K562 (cell line): ENCODE measurements around the gene VPS37B. TPM values are rescaled to one million over a fixed set of nuclear protein-coding genes. Genes with fewer than 3 reads are reported as not detected.

Source experiments
- CEBPB ChIP-seq: fragments of 450-650 bp; IDR thresholded peaks from 2 replicates; pipeline ENCODE4 v1.6.1; 2016; ENCODE audit warnings: missing genetic modification characterization, missing compliant biosample characterization
- CEBPG ChIP-seq, 3 experiments: fragments of 200-800 bp in 1 of 3; sonication (Bioruptor generic) in 1 of 3; sonication (generic) in 1 of 3; formaldehyde crosslinking in 1 of 3; IDR thresholded peaks in 2 of 3; conservative IDR thresholded peaks in 1 of 3; 2 replicates each; pipeline versions ENCODE4 v1.6.1 to v1.8.0; 2016 to 2022; ENCODE audit warnings: missing compliant biosample characterization in 2 of 3, missing genetic modification characterization in 2 of 3, mild to moderate bottlenecking in 1 of 3, missing genetic modification reagents in 1 of 3
- DNMT1 ChIP-seq: fragments of 450-650 bp; IDR thresholded peaks from 2 replicates; pipeline ENCODE4 v1.6.1; 2016; ENCODE audit warnings: antibody characterized with exemption, mild to moderate bottlenecking
- E2F1 ChIP-seq: sonication (generic); formaldehyde crosslinking; IDR thresholded peaks from 2 replicates; pipeline ENCODE4 v1.8.1; 2023; ENCODE audit warnings: mild to moderate bottlenecking, missing genetic modification reagents, moderate library complexity
- FOXK1 ChIP-seq: sonication (generic); formaldehyde crosslinking; IDR thresholded peaks from 2 replicates; pipeline ENCODE4 v1.8.0; 2022; ENCODE audit warnings: missing genetic modification reagents, mild to moderate bottlenecking, borderline replicate concordance
- HMBOX1 ChIP-seq: sonication (generic); IDR thresholded peaks from 2 replicates; pipeline ENCODE4 v1.6.1; 2016
- NKRF ChIP-seq: fragments of 450-650 bp; IDR thresholded peaks from 2 replicates; pipeline ENCODE4 v1.6.1; 2016; ENCODE audit warnings: borderline replicate concordance
- NONO ChIP-seq, 2 experiments: fragments of 200-400 bp in 1 of 2; fragments of 450-650 bp in 1 of 2; formaldehyde crosslinking in 1 of 2; IDR thresholded peaks; 2 replicates each; pipeline ENCODE4 v1.6.1; 2017; ENCODE audit warnings: low read depth in 2 of 2, mild to moderate bottlenecking in 2 of 2, moderate library complexity in 2 of 2, low read length in 1 of 2
- POLR2G ChIP-seq: fragments of 200-400 bp; formaldehyde crosslinking; IDR thresholded peaks from 2 replicates; pipeline ENCODE4 v1.6.1; 2017; ENCODE audit warnings: low read depth, mild to moderate bottlenecking, antibody characterized with exemption, low read length, moderate library complexity
- RBM14 ChIP-seq: fragments of 200-400 bp; formaldehyde crosslinking; IDR thresholded peaks from 2 replicates; pipeline ENCODE4 v1.6.1; 2018; ENCODE audit warnings: low read depth, mild to moderate bottlenecking, low read length, moderate library complexity, borderline replicate concordance; ENCODE audit not compliant: insufficient read depth
- SMARCA5 ChIP-seq: fragments of 450-650 bp; IDR thresholded peaks from 2 replicates; pipeline ENCODE4 v1.6.1; 2016
- SMARCE1 ChIP-seq: fragments of 450-650 bp; IDR thresholded peaks from 2 replicates; pipeline ENCODE4 v1.7.1; 2016; ENCODE audit warnings: mild to moderate bottlenecking
- TAF1 ChIP-seq: IDR thresholded peaks from 2 replicates; pipeline ENCODE4 v1.6.1; 2011; ENCODE audit warnings: mild to moderate bottlenecking, low read length, moderate library complexity; ENCODE audit not compliant: insufficient read depth, control insufficient read depth, severe bottlenecking; ENCODE audit errors: extremely low read depth
- XRCC3 ChIP-seq: fragments of 450-650 bp; IDR thresholded peaks from 2 replicates; pipeline ENCODE4 v1.6.1; 2017; ENCODE audit warnings: mild to moderate bottlenecking, moderate library complexity
- ZNF124 ChIP-seq: sonication (generic); formaldehyde crosslinking; IDR thresholded peaks from 2 replicates; pipeline ENCODE4 v1.8.1; 2022; ENCODE audit warnings: missing genetic modification reagents
- ZNF133 ChIP-seq: fragments of 250-450 bp; sonication (Bioruptor Pico); IDR thresholded peaks from 2 replicates; pipeline ENCODE4 v1.4.0; 2020; ENCODE audit warnings: mild to moderate bottlenecking
- ZNF174 ChIP-seq: fragments of 250-450 bp; sonication (Bioruptor Pico); IDR thresholded peaks from 2 replicates; pipeline ENCODE4 v1.4.0; 2020; ENCODE audit warnings: mild to moderate bottlenecking
- ZNF766 ChIP-seq: fragments of 200-800 bp; sonication (Bioruptor generic); conservative IDR thresholded peaks from 2 replicates; pipeline ENCODE4 v1.6.1; 2016; ENCODE audit warnings: missing genetic modification characterization, missing compliant biosample characterization
- ZNF785 ChIP-seq: fragments of 250-450 bp; sonication (Bioruptor Pico); IDR thresholded peaks from 2 replicates; pipeline ENCODE4 v1.4.0; 2020; ENCODE audit warnings: mild to moderate bottlenecking
- polyA plus RNA-seq, 8 experiments: library from polyadenylated mRNA; depleted of rRNA in 4 of 8; stranded (reverse) in 5 of 8; unstranded in 3 of 8; fragments of >200 nt; fragmentation: Nextera tagmentation in 2 of 8; fragmentation: Illumina TruSeq in 1 of 8; extraction: Ambion mirVana in 2 of 8; extraction: Trizol in 1 of 8; gene quantifications; 2 replicates each; pipeline versions ENCODE4 v1.2.1 to v1.2.3, GENCODE V29; 2011 to 2014; ENCODE audit warnings: inconsistent platforms in 1 of 8, missing spikeins in 1 of 8
- total RNA-seq, 7 experiments: library from RNA; depleted of rRNA in 6 of 7; stranded (reverse); fragments of >200 nt in 6 of 7; fragmentation: Illumina TruSeq in 2 of 7; extraction: Trizol in 2 of 7; gene quantifications; 2 replicates each; pipeline versions ENCODE4 v1.2.1 to v1.2.3, GENCODE V29; 2011 to 2021; ENCODE audit warnings: low replicate concordance in 1 of 7
- TF ChIP-seq, protein P1 (sequence below): fragments of 250-450 bp; sonication (Bioruptor Pico); IDR thresholded peaks from 2 replicates; pipeline ENCODE4 v1.5.0; 2022; ENCODE audit warnings: mild to moderate bottlenecking
- TF ChIP-seq, protein P2 (sequence below): fragments of 450-650 bp; IDR thresholded peaks from 2 replicates; pipeline ENCODE4 v1.6.1; 2017; ENCODE audit warnings: mild to moderate bottlenecking, moderate library complexity

VPS37B gene
- total and polyA plus RNA-seq, 9 of the 15 experiments (the other 6 are each of a cell fraction or from before 2014, with no cell fraction given): 0.28 to 37.4 (median 17.9) TPM

- no peak for TF ChIP-seq HMBOX1
- TF ChIP-seq CEBPB (tag): peak; percentile 70
- TF ChIP-seq DNMT1: no peak
- no peak for TF ChIP-seq NONO (IDR thresholded peaks at IDR 0.05; ENCODE audit: low read depth in 2 of 2, low read length in 1 of 2)
- TF ChIP-seq SMARCE1: peak; percentile 49; the same call in 1 of the 2 replicates
- TF ChIP-seq, protein P1, sequence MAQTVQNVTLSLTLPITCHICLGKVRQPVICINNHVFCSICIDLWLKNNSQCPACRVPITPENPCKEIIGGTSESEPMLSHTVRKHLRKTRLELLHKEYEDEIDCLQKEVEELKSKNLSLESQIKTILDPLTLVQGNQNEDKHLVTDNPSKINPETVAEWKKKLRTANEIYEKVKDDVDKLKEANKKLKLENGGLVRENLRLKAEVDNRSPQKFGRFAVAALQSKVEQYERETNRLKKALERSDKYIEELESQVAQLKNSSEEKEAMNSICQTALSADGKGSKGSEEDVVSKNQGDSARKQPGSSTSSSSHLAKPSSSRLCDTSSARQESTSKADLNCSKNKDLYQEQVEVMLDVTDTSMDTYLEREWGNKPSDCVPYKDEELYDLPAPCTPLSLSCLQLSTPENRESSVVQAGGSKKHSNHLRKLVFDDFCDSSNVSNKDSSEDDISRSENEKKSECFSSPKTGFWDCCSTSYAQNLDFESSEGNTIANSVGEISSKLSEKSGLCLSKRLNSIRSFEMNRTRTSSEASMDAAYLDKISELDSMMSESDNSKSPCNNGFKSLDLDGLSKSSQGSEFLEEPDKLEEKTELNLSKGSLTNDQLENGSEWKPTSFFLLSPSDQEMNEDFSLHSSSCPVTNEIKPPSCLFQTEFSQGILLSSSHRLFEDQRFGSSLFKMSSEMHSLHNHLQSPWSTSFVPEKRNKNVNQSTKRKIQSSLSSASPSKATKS (CRISPR knock-in tag): no peak
- no peak for TF ChIP-seq RBM14
- no peak for TF ChIP-seq XRCC3
- TF ChIP-seq, protein P2, sequence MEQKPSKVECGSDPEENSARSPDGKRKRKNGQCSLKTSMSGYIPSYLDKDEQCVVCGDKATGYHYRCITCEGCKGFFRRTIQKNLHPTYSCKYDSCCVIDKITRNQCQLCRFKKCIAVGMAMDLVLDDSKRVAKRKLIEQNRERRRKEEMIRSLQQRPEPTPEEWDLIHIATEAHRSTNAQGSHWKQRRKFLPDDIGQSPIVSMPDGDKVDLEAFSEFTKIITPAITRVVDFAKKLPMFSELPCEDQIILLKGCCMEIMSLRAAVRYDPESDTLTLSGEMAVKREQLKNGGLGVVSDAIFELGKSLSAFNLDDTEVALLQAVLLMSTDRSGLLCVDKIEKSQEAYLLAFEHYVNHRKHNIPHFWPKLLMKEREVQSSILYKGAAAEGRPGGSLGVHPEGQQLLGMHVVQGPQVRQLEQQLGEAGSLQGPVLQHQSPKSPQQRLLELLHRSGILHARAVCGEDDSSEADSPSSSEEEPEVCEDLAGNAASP: no peak
- no peak for TF ChIP-seq POLR2G
- no peak for TF ChIP-seq CEBPG (CRISPR knock-in tag; IDR thresholded peaks at IDR 0.05)
- TF ChIP-seq CEBPG (tag; conservative IDR thresholded peaks at IDR 0.05 in 1 of 2, IDR thresholded peaks at IDR 0.05 in 1 of 2): peak in 1 of 2 experiments; percentile 69; a peak in 2 of 4 replicates
- TF ChIP-seq ZNF785 (CRISPR knock-in tag): no peak
- TF ChIP-seq ZNF766 (CRISPR knock-in tag): no peak
- TF ChIP-seq ZNF174 (CRISPR knock-in tag): no peak
- no peak for TF ChIP-seq E2F1 (CRISPR knock-in tag)
- no peak for TF ChIP-seq ZNF124 (CRISPR knock-in tag)
- TF ChIP-seq NKRF: no peak
- TF ChIP-seq ZNF133 (CRISPR knock-in tag): no peak
- no peak for TF ChIP-seq TAF1
- TF ChIP-seq FOXK1: no peak
- TF ChIP-seq SMARCA5: no peak
These were observed 7.6 kb downstream of the VPS37B start (continued) for GRCh38 chr12:122888232-122888752.
